ENCODE results near the gene SNAP47.
A peak's percentile ranks its signal among the peaks of the same experiment; 100 is the strongest.

The SNAP47 gene

DNA sequence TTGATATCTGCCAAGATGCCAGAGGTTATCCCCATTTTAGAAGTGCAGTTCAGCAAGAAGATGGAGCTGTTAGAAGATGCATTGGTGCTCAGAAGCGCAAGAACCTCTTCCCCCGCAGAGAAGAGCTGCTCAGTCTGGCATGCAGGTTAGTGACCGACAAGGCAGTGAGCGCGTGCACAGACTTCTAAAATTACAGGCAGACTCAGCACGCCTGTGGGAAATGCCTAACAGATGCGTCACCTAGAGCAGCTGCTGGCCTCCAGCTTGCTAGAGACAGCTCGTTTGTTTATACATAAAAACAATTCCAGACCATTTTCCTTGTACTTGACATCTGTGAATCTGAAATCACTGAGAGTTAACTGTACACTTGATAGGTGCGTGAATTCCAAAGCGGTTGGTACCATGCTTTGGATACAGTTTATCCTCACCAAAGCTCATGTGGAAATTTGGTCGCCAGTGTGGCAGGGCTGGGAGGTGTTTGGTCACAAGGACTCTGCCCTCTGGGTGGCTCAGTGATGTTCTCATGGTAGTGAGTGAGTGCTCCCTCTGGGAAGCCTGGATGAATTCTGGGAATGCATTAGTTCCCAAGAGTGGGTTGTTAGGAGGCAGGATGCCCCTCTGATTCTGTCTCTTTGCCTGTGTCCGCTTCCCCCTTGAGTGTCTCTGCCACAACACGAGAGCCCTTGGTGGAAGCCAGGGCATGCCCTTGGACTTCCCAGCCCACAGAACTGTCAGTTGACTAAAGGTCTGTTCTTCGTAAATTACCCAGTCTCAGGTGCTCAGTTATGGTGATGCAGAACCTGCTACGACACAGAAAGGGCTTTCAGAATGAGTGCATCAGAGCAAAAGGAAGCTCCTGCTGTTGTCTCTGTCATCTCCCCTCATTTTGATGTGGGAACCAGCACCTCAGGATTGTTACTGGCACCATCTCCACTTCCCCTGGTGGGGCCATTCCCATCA, 24.4 kb downstream of the SNAP47 start:
- TF ChIP-seq, protein P1, sequence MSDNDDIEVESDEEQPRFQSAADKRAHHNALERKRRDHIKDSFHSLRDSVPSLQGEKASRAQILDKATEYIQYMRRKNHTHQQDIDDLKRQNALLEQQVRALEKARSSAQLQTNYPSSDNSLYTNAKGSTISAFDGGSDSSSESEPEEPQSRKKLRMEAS (IDR thresholded peaks at IDR 0.05): peak; percentile 60; the same call in 1 of the 2 replicates
- TF ChIP-seq TEAD4 (IDR thresholded peaks at IDR 0.05) (peak; percentile 83), ZBTB7A (IDR thresholded peaks at IDR 0.05; ENCODE audit: low read depth) (no peak), TCF12 (IDR thresholded peaks at IDR 0.05; ENCODE audit: low read depth) (peak; percentile 76), FOXM1 (IDR thresholded peaks at IDR 0.05; ENCODE audit: borderline replicate concordance, low read depth) (0 out of 2 replicates have a peak, but pooled peaks have one; percentile 20), EP300 (IDR thresholded peaks at IDR 0.05; ENCODE audit: borderline replicate concordance) (peak; percentile 52; the same call in 1 of the 2 replicates), RAD21 (IDR thresholded peaks at IDR 0.05; ENCODE audit: low read depth) (no peak)
- TF ChIP-seq, protein P2, sequence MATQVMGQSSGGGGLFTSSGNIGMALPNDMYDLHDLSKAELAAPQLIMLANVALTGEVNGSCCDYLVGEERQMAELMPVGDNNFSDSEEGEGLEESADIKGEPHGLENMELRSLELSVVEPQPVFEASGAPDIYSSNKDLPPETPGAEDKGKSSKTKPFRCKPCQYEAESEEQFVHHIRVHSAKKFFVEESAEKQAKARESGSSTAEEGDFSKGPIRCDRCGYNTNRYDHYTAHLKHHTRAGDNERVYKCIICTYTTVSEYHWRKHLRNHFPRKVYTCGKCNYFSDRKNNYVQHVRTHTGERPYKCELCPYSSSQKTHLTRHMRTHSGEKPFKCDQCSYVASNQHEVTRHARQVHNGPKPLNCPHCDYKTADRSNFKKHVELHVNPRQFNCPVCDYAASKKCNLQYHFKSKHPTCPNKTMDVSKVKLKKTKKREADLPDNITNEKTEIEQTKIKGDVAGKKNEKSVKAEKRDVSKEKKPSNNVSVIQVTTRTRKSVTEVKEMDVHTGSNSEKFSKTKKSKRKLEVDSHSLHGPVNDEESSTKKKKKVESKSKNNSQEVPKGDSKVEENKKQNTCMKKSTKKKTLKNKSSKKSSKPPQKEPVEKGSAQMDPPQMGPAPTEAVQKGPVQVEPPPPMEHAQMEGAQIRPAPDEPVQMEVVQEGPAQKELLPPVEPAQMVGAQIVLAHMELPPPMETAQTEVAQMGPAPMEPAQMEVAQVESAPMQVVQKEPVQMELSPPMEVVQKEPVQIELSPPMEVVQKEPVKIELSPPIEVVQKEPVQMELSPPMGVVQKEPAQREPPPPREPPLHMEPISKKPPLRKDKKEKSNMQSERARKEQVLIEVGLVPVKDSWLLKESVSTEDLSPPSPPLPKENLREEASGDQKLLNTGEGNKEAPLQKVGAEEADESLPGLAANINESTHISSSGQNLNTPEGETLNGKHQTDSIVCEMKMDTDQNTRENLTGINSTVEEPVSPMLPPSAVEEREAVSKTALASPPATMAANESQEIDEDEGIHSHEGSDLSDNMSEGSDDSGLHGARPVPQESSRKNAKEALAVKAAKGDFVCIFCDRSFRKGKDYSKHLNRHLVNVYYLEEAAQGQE (IDR thresholded peaks at IDR 0.05; ENCODE audit: low read depth): no peak

GRCh38 chr1:227760377-227760776, 25.1 kb downstream of the SNAP47 start:
- TF ChIP-seq CREB1 (IDR thresholded peaks at IDR 0.05; ENCODE audit: low read depth) (no peak), EGR1 (IDR thresholded peaks at IDR 0.05) (no peak), TCF12 (IDR thresholded peaks at IDR 0.05; ENCODE audit: low read depth) (no peak), ZBTB7A (IDR thresholded peaks at IDR 0.05; ENCODE audit: low read depth) (no peak), FOXM1 (IDR thresholded peaks at IDR 0.05; ENCODE audit: borderline replicate concordance, low read depth) (no peak), TAF1 (IDR thresholded peaks at IDR 0.05; ENCODE audit: low read depth) (no peak)
- TF ChIP-seq, protein P1 (IDR thresholded peaks at IDR 0.05): no peak

DNA sequence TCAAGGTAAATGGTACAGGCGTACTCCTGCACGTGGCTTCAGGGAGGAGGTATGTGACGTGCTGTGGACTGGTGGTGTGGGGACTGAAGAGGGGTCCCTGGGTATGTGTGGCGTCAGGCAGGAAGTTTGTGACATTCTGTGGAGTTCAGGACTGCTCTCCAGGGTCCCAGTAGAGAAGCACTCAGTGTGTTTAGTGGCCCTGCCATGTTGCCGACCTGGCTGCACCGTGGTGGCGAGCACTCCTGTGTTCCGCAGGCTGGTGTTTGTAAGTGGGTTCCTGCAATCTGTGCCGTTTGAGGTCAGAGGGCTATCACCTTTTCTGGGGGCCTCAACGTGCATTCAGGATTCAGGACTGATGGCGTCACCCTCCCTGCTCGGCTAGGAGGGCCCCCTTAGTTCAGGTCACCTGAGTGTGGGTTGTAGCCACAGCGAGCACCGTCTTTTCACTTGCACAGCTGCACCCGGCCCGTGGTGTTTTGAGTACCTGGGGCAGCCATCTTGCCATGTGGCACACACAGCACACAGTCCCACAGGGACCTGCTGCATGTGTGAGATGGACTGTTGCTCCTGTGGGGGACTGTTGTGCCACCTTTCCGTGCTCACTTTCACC, 26.5 kb downstream of the SNAP47 start:
- TF ChIP-seq ZBTB7A (IDR thresholded peaks at IDR 0.05; ENCODE audit: low read depth) (no peak), YY1 (IDR thresholded peaks at IDR 0.05; ENCODE audit: low read depth) (peak; percentile 5; the same call in 1 of the 2 replicates)

- TF ChIP-seq FOXM1 (IDR thresholded peaks at IDR 0.05; ENCODE audit: borderline replicate concordance, low read depth) (0 out of 2 replicates have a peak, but pooled peaks have one; percentile 24), TCF12 (IDR thresholded peaks at IDR 0.05; ENCODE audit: low read depth) (peak; percentile 78), RAD21 (IDR thresholded peaks at IDR 0.05; ENCODE audit: low read depth) (peak; percentile 91), TEAD4 (IDR thresholded peaks at IDR 0.05) (no peak), CEBPB (IDR thresholded peaks at IDR 0.05) (no peak), EGR1 (IDR thresholded peaks at IDR 0.05) (peak; percentile 52; the same call in 1 of the 2 replicates), TAF1 (IDR thresholded peaks at IDR 0.05; ENCODE audit: low read depth) (no peak), CREB1 (IDR thresholded peaks at IDR 0.05; ENCODE audit: low read depth) (no peak), NFIC (IDR thresholded peaks at IDR 0.05) (peak; percentile 85), YY1 (IDR thresholded peaks at IDR 0.05; ENCODE audit: low read depth) (peak; percentile 61; the same call in 1 of the 2 replicates), ZBTB7A (IDR thresholded peaks at IDR 0.05; ENCODE audit: low read depth) (no peak), EP300 (IDR thresholded peaks at IDR 0.05; ENCODE audit: borderline replicate concordance) (no peak; the same call in 1 of the 2 replicates)
- TF ChIP-seq, protein P1 (IDR thresholded peaks at IDR 0.05): peak; percentile 80
- TF ChIP-seq, protein P2 (IDR thresholded peaks at IDR 0.05; ENCODE audit: low read depth): no peak
- TF ChIP-seq, protein P3, sequence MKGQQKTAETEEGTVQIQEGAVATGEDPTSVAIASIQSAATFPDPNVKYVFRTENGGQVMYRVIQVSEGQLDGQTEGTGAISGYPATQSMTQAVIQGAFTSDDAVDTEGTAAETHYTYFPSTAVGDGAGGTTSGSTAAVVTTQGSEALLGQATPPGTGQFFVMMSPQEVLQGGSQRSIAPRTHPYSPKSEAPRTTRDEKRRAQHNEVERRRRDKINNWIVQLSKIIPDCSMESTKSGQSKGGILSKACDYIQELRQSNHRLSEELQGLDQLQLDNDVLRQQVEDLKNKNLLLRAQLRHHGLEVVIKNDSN (IDR thresholded peaks at IDR 0.05): no peak
Measured at GRCh38 chr1:227762231-227762911, 27.1 kb downstream of the SNAP47 start.
